GM23338 (cell line): ENCODE data around the gene CARD10.

Experiments used
- EZH2 ChIP-seq: fragments of 200-600 bp; sonication (generic); IDR thresholded peaks from one replicate; pipeline ENCODE4 v1.8.0; 2017; ENCODE audit warnings: antibody characterized with exemption, mild to moderate bottlenecking, low read depth; ENCODE audit not compliant: unreplicated experiment
- EZH2phosphoT487 ChIP-seq: fragments of 200-600 bp; sonication (generic); IDR thresholded peaks from one replicate; pipeline ENCODE4 v1.8.1; 2018; ENCODE audit warnings: antibody characterized with exemption; ENCODE audit not compliant: unreplicated experiment
- JUNB ChIP-seq: IDR thresholded peaks from one replicate; pipeline ENCODE4 v1.6.1; 2016; ENCODE audit warnings: antibody characterized with exemption; ENCODE audit not compliant: unreplicated experiment
- POLR2AphosphoS5 ChIP-seq: IDR thresholded peaks from 2 replicates; pipeline ENCODE4 v1.6.1; 2016; ENCODE audit warnings: antibody characterized with exemption, low read depth
- ZNF114 ChIP-seq: fragments of 250-450 bp; sonication (Bioruptor Pico); IDR thresholded peaks from 2 replicates; pipeline ENCODE4 v1.5.0; 2020; ENCODE audit warnings: mild to moderate bottlenecking, moderate library complexity
- TF ChIP-seq, protein P1 (sequence below), 2 experiments: fragments of 200-600 bp in 1 of 2; sonication (generic) in 1 of 2; conservative IDR thresholded peaks; 2 replicates each; pipeline versions ENCODE4 v1.5.1 to v1.6.1; 2016 to 2017; ENCODE audit warnings: antibody characterized with exemption in 2 of 2, low read depth in 2 of 2, mild to moderate bottlenecking in 2 of 2, moderate library complexity in 1 of 2
- TF ChIP-seq, protein P2 (sequence below): IDR thresholded peaks from one replicate; pipeline ENCODE4 v1.6.1; 2018; ENCODE audit warnings: antibody characterized with exemption; ENCODE audit not compliant: unreplicated experiment

DNA sequence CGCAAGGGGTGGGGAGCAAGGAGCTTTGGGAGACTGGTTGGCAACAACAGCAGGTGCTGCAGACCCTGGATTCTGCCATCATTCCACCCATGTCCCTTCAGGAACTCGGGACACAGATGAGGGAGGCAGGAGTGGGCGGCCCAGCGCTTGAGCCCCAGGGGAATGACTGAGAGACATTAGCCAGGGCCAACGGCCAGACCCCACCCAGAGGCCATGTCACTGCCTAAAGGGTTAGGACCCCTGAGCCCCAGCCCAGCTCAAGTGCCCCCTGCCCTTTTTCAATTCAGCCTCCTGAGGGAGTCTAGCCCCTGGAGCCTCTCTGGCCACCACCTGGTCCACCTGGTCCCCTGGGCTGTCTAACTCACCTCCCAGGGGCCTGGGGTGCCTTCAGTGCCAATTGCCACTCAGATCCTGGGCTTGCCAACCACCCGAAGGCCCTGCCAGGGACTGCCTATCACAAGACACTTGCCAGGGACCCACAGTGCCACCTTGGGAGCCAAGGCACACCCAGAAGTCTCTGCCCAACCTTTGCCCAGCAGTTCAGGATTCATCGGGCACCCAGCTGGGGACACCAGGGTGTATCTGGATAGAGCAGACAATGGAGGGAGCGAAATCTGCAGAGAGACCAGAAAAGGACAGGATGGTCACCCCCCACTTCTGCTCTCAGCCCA lies 49.7 kb downstream of the CARD10 start:
- TF ChIP-seq, protein P1, sequence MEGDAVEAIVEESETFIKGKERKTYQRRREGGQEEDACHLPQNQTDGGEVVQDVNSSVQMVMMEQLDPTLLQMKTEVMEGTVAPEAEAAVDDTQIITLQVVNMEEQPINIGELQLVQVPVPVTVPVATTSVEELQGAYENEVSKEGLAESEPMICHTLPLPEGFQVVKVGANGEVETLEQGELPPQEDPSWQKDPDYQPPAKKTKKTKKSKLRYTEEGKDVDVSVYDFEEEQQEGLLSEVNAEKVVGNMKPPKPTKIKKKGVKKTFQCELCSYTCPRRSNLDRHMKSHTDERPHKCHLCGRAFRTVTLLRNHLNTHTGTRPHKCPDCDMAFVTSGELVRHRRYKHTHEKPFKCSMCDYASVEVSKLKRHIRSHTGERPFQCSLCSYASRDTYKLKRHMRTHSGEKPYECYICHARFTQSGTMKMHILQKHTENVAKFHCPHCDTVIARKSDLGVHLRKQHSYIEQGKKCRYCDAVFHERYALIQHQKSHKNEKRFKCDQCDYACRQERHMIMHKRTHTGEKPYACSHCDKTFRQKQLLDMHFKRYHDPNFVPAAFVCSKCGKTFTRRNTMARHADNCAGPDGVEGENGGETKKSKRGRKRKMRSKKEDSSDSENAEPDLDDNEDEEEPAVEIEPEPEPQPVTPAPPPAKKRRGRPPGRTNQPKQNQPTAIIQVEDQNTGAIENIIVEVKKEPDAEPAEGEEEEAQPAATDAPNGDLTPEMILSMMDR (conservative IDR thresholded peaks at IDR 0.05; ENCODE audit: low read depth in 2 of 2): no peak
- TF ChIP-seq POLR2AphosphoS5 (no peak), ZNF114 (no peak), EZH2phosphoT487 (no peak), EZH2 (no peak), JUNB (no peak)
- TF ChIP-seq, protein P2, sequence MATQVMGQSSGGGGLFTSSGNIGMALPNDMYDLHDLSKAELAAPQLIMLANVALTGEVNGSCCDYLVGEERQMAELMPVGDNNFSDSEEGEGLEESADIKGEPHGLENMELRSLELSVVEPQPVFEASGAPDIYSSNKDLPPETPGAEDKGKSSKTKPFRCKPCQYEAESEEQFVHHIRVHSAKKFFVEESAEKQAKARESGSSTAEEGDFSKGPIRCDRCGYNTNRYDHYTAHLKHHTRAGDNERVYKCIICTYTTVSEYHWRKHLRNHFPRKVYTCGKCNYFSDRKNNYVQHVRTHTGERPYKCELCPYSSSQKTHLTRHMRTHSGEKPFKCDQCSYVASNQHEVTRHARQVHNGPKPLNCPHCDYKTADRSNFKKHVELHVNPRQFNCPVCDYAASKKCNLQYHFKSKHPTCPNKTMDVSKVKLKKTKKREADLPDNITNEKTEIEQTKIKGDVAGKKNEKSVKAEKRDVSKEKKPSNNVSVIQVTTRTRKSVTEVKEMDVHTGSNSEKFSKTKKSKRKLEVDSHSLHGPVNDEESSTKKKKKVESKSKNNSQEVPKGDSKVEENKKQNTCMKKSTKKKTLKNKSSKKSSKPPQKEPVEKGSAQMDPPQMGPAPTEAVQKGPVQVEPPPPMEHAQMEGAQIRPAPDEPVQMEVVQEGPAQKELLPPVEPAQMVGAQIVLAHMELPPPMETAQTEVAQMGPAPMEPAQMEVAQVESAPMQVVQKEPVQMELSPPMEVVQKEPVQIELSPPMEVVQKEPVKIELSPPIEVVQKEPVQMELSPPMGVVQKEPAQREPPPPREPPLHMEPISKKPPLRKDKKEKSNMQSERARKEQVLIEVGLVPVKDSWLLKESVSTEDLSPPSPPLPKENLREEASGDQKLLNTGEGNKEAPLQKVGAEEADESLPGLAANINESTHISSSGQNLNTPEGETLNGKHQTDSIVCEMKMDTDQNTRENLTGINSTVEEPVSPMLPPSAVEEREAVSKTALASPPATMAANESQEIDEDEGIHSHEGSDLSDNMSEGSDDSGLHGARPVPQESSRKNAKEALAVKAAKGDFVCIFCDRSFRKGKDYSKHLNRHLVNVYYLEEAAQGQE: no peak
